HG02642 (cell line): ENCODE measurements around the gene ZBTB32.

ENCODE experiments used
- ATAC-seq: cut with Tn5 transposase; IDR thresholded peaks from one replicate; pipeline ENCODE4 v1.9.1; 2021; ENCODE audit warnings: mild to moderate bottlenecking; ENCODE audit not compliant: unreplicated experiment, poor library complexity

ZBTB32 gene

GRCh38 chr19:35748106-35749020, 44.0 kb downstream of the ZBTB32 start, which contains the start of gene LIN37:
Gene LIN37 (plus strand): TSS chr19:35748576. CDS start chr19:35748725, 149 bp downstream.
- peak; percentile 73 for ATAC-seq

- ATAC-seq, result no peak
Measured at GRCh38 chr19:35750167-35750566, 45.8 kb downstream of the ZBTB32 start.

- ATAC-seq, result no peak
Measured at GRCh38 chr19:35751839-35752745, 47.7 kb downstream of the ZBTB32 start.

- ATAC-seq, result no peak
Measured at GRCh38 chr19:35752746-35753350, 48.5 kb downstream of the ZBTB32 start.

- no peak for ATAC-seq
Measured at GRCh38 chr19:35753634-35754369, 49.4 kb downstream of the ZBTB32 start.

GRCh38 chr19:35754370-35755130, 50.2 kb downstream of the ZBTB32 start:
- no peak for ATAC-seq

GRCh38 chr19:35755131-35755549, 50.8 kb downstream of the ZBTB32 start:
- no peak for ATAC-seq

- no peak for ATAC-seq
Measured at GRCh38 chr19:35755550-35756376, 51.4 kb downstream of the ZBTB32 start.

GRCh38 chr19:35756377-35757230, 52.2 kb downstream of the ZBTB32 start, which contains the start of gene HSPB6:
Gene HSPB6 (minus strand): TSS chr19:35757029. CDS start chr19:35757008, 21 bp downstream.
- no peak for ATAC-seq

GRCh38 chr19:35757231-35757748, 52.9 kb downstream of the ZBTB32 start:
- ATAC-seq, result no peak

GRCh38 chr19:35757749-35758608, 53.6 kb downstream of the ZBTB32 start, which contains the start of gene PROSER3:
Gene PROSER3 (plus strand): TSS chr19:35758176. CDS start chr19:35758216, 40 bp downstream.
- ATAC-seq, result peak; percentile 95

- ATAC-seq, result no peak
Measured at GRCh38 chr19:35759697-35760096, 55.3 kb downstream of the ZBTB32 start.

- no peak for ATAC-seq
Measured at GRCh38 chr19:35760711-35761349, 56.5 kb downstream of the ZBTB32 start.

GRCh38 chr19:35764432-35765315, 60.3 kb downstream of the ZBTB32 start:
- no peak for ATAC-seq
